NT2/D1 (cell line): ENCODE data around the gene OR10AG1.

Experiments
- DNase-seq: peaks from one replicate; pipeline ENCODE4 v3.0.0-alpha.2; 2011; ENCODE audit warnings: low read depth, low spot score
- H3K27me3 ChIP-seq: 2 replicates; pipeline ENCODE4 v1.6.0; 2011; ENCODE audit warnings: mild to moderate bottlenecking; ENCODE audit not compliant: insufficient read length, insufficient read depth
- H3K36me3 ChIP-seq: 2 replicates; pipeline ENCODE4 v1.6.1; 2011; ENCODE audit warnings: mild to moderate bottlenecking, low read length, mixed read lengths; ENCODE audit not compliant: insufficient read depth, insufficient read length
- H3K4me1 ChIP-seq: 2 replicates; pipeline ENCODE4 v1.5.1; 2011; ENCODE audit not compliant: insufficient read depth, insufficient read length
- H3K4me3 ChIP-seq: 2 replicates; pipeline ENCODE4 v1.5.1; 2011; ENCODE audit warnings: low read depth; ENCODE audit not compliant: insufficient read length
- H3K9ac ChIP-seq: 2 replicates; pipeline ENCODE4 v1.6.0; 2011; ENCODE audit warnings: low read depth; ENCODE audit not compliant: insufficient read length
- H3K9me3 ChIP-seq: 2 replicates; pipeline ENCODE4 v1.5.1; 2011; ENCODE audit warnings: mild to moderate bottlenecking, low read length; ENCODE audit not compliant: insufficient read depth
- SUZ12 ChIP-seq: IDR thresholded peaks from 2 replicates; pipeline ENCODE4 v1.6.1; 2011; ENCODE audit not compliant: insufficient read length, insufficient read depth; ENCODE audit errors: extremely low read depth
- YY1 ChIP-seq: IDR thresholded peaks from 2 replicates; pipeline ENCODE4 v1.6.1; 2011; ENCODE audit not compliant: insufficient read length, insufficient read depth
- ZNF274 ChIP-seq: IDR thresholded peaks from 2 replicates; pipeline ENCODE4 v1.6.1; 2011; ENCODE audit warnings: mild to moderate bottlenecking, low read depth, low read length

The OR10AG1 gene

GRCh38 chr11:55969845-55970244, at the start of gene OR10AG1:
Gene OR10AG1 (minus strand): TSS chr11:55969945. CDS start chr11:55969907, 38 bp downstream.
- no peak for DNase-seq
- Histone ChIP-seq H3K9me3 (no peaks in the 10 kb centered on the region), H3K36me3 (no peaks in the 10 kb centered on the region), H3K4me3 (no peak within 1 kb of the TSS), H3K27me3 (no peaks in the 10 kb centered on the region), H3K9ac (no peak within 1 kb of the TSS), H3K4me1 (no peaks in the 10 kb centered on the region)
- no peak for TF ChIP-seq ZNF274
- TF ChIP-seq SUZ12: no peak
- no peak for TF ChIP-seq YY1

- Histone ChIP-seq H3K9me3 (peaks cover 1% of the 10 kb centered on the region; the same call in 1 of the 2 replicates), H3K4me3 (no peak overlapping the region), H3K9ac (no peak overlapping the region), H3K27me3 (no peaks in the 10 kb centered on the region), H3K36me3 (no peaks in the 10 kb centered on the region), H3K4me1 (no peaks in the 10 kb centered on the region)
- no peak for DNase-seq
- no peak for TF ChIP-seq SUZ12
- no peak for TF ChIP-seq ZNF274
- TF ChIP-seq YY1: no peak
Measured at GRCh38 chr11:56013805-56014204, 44.1 kb upstream of the OR10AG1 start.

GRCh38 chr11:56010716-56011115, 41.0 kb upstream of the OR10AG1 start:
- no peak for DNase-seq
- Histone ChIP-seq H3K9ac (no peak overlapping the region), H3K4me1 (no peaks in the 10 kb centered on the region), H3K4me3 (no peak overlapping the region), H3K9me3 (peaks cover 8% of the 10 kb centered on the region; the same call in 1 of the 2 replicates), H3K36me3 (no peaks in the 10 kb centered on the region), H3K27me3 (no peaks in the 10 kb centered on the region)
- TF ChIP-seq YY1 (no peak), SUZ12 (no peak), ZNF274 (no peak)

DNA sequence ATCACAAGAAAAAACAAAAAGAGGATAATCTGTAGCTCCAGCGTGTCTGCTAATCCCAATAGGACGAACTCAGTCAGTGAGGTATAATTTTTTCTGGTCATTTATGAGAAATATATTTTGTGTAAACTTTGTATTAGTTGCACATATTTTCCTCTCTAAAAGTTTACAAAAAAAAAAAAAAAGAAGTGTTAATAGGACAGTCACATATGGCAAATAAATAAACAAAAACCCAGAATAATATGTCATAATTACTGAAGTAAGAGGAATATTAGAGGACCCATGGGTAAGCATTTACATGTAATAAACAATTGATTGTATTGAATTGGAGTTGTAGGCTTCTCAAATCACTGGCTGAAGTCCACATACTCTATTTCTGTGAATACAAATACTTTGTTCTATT, 24.8 kb upstream of the OR10AG1 start, which contains the start of gene OR5F1:
TSS of gene OR5F1 (minus strand) at position 101 of the 400 bp plus-strand sequence. CDS start at position 101, 0 bp downstream.
- Histone ChIP-seq H3K27me3 (no peaks in the 10 kb centered on the region), H3K9me3 (0 out of 2 replicates have a peak, but pooled peaks cover 7% of the 10 kb centered on the region), H3K9ac (no peak within 1 kb of the TSS), H3K4me3 (no peak within 1 kb of the TSS), H3K36me3 (no peaks in the 10 kb centered on the region), H3K4me1 (no peaks in the 10 kb centered on the region)
- no peak for TF ChIP-seq YY1
- TF ChIP-seq ZNF274: no peak
- TF ChIP-seq SUZ12: no peak
- no peak for DNase-seq

GRCh38 chr11:55970935-55971334, 1.2 kb upstream of the OR10AG1 start:
- Histone ChIP-seq H3K36me3 (no peaks in the 10 kb centered on the region), H3K4me1 (no peaks in the 10 kb centered on the region), H3K27me3 (no peaks in the 10 kb centered on the region), H3K9ac (no peak overlapping the region), H3K4me3 (no peak overlapping the region), H3K9me3 (no peaks in the 10 kb centered on the region)
- TF ChIP-seq ZNF274 (no peak), SUZ12 (no peak), YY1 (no peak)
- no peak for DNase-seq

DNA sequence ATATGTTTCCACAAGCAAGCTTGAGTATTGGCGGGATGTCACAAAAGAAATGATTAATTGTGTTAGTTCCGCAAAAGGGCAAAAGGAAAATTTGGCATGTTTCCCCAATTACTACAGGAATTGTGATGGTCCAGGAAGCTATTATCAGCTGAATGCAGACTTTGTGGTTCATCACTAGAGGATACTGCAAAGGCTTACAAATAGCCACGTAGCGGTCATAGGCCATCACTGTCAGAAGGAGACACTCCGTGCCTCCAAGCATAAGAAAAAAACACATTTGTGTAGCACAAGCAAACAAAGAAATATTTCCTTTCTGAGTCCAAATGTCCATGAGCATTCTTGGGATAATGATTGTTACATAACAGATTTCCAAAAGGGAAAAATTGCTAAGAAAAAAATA, 1.8 kb downstream of the OR10AG1 start:
- Histone ChIP-seq H3K9me3 (no peaks in the 10 kb centered on the region), H3K27me3 (no peaks in the 10 kb centered on the region), H3K4me1 (no peaks in the 10 kb centered on the region), H3K4me3 (no peak overlapping the region), H3K9ac (no peak overlapping the region), H3K36me3 (no peaks in the 10 kb centered on the region)
- TF ChIP-seq SUZ12 (no peak), ZNF274 (no peak), YY1 (no peak)
- DNase-seq: no peak

GRCh38 chr11:55966391-55966790, 3.4 kb downstream of the OR10AG1 start:
- Histone ChIP-seq H3K4me3 (no peak overlapping the region), H3K4me1 (no peaks in the 10 kb centered on the region), H3K9ac (no peak overlapping the region), H3K27me3 (no peaks in the 10 kb centered on the region), H3K36me3 (no peaks in the 10 kb centered on the region), H3K9me3 (no peaks in the 10 kb centered on the region)
- no peak for TF ChIP-seq ZNF274
- DNase-seq: peak; percentile 22
